ENCODE measurements around the gene TSGA10IP. TPM values are rescaled to one million over a fixed set of nuclear protein-coding genes. Genes with fewer than 3 reads are reported as not detected.

The TSGA10IP gene
- total RNA-seq, 1 experiment from 2014 or later = 3.4 TPM

DNA sequence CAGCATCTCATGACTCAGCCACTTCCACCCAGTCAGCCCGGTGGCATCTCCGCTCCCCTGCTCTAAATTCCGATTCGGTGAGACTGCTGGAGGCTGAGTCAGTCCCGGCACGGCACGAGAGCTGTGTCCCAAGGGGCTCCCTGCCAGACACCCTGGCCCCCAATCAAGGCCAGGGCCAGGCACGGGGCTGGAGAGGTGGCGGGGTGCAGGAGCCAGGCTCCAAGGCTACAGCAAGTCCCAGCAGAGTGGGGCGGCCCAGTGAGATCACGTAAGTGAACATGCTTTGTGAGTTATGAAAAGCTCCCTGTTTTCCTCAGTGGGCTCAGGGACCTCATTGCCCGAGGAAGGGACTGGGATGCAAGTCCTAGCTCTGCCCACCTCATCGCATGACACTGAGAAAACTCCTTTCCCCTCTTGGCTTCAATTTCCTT lies 29.4 kb upstream of the TSGA10IP start (continued):
- TF ChIP-seq, protein P1, sequence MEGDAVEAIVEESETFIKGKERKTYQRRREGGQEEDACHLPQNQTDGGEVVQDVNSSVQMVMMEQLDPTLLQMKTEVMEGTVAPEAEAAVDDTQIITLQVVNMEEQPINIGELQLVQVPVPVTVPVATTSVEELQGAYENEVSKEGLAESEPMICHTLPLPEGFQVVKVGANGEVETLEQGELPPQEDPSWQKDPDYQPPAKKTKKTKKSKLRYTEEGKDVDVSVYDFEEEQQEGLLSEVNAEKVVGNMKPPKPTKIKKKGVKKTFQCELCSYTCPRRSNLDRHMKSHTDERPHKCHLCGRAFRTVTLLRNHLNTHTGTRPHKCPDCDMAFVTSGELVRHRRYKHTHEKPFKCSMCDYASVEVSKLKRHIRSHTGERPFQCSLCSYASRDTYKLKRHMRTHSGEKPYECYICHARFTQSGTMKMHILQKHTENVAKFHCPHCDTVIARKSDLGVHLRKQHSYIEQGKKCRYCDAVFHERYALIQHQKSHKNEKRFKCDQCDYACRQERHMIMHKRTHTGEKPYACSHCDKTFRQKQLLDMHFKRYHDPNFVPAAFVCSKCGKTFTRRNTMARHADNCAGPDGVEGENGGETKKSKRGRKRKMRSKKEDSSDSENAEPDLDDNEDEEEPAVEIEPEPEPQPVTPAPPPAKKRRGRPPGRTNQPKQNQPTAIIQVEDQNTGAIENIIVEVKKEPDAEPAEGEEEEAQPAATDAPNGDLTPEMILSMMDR (IDR thresholded peaks at IDR 0.05) = no peak
- TF ChIP-seq ATF1 (CRISPR knock-in tag; IDR thresholded peaks at IDR 0.05) (no peak), ZNF232 (CRISPR knock-in tag; IDR thresholded peaks at IDR 0.05) (no peak), KAT7 (CRISPR knock-in tag; IDR thresholded peaks at IDR 0.05; ENCODE audit: borderline replicate concordance) (no peak)
- TF ChIP-seq, protein P2, sequence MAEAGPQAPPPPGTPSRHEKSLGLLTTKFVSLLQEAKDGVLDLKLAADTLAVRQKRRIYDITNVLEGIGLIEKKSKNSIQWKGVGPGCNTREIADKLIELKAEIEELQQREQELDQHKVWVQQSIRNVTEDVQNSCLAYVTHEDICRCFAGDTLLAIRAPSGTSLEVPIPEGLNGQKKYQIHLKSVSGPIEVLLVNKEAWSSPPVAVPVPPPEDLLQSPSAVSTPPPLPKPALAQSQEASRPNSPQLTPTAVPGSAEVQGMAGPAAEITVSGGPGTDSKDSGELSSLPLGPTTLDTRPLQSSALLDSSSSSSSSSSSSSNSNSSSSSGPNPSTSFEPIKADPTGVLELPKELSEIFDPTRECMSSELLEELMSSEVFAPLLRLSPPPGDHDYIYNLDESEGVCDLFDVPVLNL (CRISPR knock-in tag; IDR thresholded peaks at IDR 0.05; ENCODE audit: borderline replicate concordance, low read depth) = no peak

DNA sequence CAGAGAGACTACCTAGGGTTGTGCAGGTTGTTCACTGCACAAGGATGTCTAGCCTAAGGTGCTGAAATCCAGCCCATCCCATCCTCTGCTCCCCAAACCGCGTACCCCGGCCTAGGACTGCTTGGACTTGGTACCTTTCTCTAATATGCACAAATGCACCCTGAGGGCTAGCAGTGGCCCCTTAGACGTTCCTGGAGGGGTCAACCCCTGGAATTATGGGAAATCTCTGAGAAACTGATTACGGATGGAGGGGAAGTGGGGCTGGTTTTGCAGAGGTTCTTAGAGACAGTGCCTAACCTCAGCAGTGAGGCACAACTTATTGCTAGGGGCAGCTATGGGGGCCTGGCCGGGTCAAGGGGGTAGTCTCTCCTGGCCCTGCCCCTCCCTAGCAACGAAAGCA lies 28.9 kb upstream of the TSGA10IP start:
- Mint-ChIP-seq H3K36me3 (no peaks in the 10 kb centered on the region), H3K27ac (no peak overlapping the region), H3K4me3 (peak overlapping the region; percentile 50), H3K4me1 (peaks cover 23% of the 10 kb centered on the region), H3K9me3 (no peaks in the 10 kb centered on the region), H3K27me3 (ENCODE audit: low read depth) (peaks cover 6% of the 10 kb centered on the region)
- POLR2A ChIA-PET = interaction anchor here (0.6 to 1.1 kb wide), 3 partner anchors 30 to 57 kb away, joined by 3 read pairs; partner anchors contain the start of gene MUS81
- DNase-seq (ENCODE audit: low spot score) (no peak), ATAC-seq (no peak)
- CTCF ChIA-PET = interaction anchor here (0.6 to 2.6 kb wide), 3 partner anchors 25 to 246 kb away, joined by 5 to 9 read pairs (median 5); partner anchors contain the start of gene CCDC85B
- no peak for TF ChIP-seq NFATC4 (CRISPR knock-in tag; IDR thresholded peaks at IDR 0.05)
- no peak for TF ChIP-seq RELA (CRISPR knock-in tag; IDR thresholded peaks at IDR 0.05; ENCODE audit: borderline replicate concordance)
- TF ChIP-seq, protein P3, sequence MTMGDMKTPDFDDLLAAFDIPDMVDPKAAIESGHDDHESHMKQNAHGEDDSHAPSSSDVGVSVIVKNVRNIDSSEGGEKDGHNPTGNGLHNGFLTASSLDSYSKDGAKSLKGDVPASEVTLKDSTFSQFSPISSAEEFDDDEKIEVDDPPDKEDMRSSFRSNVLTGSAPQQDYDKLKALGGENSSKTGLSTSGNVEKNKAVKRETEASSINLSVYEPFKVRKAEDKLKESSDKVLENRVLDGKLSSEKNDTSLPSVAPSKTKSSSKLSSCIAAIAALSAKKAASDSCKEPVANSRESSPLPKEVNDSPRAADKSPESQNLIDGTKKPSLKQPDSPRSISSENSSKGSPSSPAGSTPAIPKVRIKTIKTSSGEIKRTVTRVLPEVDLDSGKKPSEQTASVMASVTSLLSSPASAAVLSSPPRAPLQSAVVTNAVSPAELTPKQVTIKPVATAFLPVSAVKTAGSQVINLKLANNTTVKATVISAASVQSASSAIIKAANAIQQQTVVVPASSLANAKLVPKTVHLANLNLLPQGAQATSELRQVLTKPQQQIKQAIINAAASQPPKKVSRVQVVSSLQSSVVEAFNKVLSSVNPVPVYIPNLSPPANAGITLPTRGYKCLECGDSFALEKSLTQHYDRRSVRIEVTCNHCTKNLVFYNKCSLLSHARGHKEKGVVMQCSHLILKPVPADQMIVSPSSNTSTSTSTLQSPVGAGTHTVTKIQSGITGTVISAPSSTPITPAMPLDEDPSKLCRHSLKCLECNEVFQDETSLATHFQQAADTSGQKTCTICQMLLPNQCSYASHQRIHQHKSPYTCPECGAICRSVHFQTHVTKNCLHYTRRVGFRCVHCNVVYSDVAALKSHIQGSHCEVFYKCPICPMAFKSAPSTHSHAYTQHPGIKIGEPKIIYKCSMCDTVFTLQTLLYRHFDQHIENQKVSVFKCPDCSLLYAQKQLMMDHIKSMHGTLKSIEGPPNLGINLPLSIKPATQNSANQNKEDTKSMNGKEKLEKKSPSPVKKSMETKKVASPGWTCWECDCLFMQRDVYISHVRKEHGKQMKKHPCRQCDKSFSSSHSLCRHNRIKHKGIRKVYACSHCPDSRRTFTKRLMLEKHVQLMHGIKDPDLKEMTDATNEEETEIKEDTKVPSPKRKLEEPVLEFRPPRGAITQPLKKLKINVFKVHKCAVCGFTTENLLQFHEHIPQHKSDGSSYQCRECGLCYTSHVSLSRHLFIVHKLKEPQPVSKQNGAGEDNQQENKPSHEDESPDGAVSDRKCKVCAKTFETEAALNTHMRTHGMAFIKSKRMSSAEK (CRISPR knock-in tag; IDR thresholded peaks at IDR 0.05; ENCODE audit: borderline replicate concordance) = no peak
- TF ChIP-seq, protein P4, sequence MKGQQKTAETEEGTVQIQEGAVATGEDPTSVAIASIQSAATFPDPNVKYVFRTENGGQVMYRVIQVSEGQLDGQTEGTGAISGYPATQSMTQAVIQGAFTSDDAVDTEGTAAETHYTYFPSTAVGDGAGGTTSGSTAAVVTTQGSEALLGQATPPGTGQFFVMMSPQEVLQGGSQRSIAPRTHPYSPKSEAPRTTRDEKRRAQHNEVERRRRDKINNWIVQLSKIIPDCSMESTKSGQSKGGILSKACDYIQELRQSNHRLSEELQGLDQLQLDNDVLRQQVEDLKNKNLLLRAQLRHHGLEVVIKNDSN (CRISPR knock-in tag; IDR thresholded peaks at IDR 0.05) = no peak
- TF ChIP-seq, protein P5, sequence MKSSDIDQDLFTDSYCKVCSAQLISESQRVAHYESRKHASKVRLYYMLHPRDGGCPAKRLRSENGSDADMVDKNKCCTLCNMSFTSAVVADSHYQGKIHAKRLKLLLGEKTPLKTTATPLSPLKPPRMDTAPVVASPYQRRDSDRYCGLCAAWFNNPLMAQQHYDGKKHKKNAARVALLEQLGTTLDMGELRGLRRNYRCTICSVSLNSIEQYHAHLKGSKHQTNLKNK (CRISPR knock-in tag; IDR thresholded peaks at IDR 0.05) = no peak
- TF ChIP-seq, protein P6, sequence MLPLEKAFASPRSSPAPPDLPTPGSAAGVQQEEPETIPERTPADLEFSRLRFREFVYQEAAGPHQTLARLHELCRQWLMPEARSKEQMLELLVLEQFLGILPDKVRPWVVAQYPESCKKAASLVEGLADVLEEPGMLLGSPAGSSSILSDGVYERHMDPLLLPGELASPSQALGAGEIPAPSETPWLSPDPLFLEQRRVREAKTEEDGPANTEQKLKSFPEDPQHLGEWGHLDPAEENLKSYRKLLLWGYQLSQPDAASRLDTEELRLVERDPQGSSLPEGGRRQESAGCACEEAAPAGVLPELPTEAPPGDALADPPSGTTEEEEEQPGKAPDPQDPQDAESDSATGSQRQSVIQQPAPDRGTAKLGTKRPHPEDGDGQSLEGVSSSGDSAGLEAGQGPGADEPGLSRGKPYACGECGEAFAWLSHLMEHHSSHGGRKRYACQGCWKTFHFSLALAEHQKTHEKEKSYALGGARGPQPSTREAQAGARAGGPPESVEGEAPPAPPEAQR (CRISPR knock-in tag; IDR thresholded peaks at IDR 0.05) = no peak
- TF ChIP-seq TCF7 (CRISPR knock-in tag; IDR thresholded peaks at IDR 0.05; ENCODE audit: low read depth) = no peak
- TF ChIP-seq, protein P7, sequence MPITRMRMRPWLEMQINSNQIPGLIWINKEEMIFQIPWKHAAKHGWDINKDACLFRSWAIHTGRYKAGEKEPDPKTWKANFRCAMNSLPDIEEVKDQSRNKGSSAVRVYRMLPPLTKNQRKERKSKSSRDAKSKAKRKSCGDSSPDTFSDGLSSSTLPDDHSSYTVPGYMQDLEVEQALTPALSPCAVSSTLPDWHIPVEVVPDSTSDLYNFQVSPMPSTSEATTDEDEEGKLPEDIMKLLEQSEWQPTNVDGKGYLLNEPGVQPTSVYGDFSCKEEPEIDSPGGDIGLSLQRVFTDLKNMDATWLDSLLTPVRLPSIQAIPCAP (CRISPR knock-in tag; IDR thresholded peaks at IDR 0.05) = no peak
- TF ChIP-seq, protein P8, sequence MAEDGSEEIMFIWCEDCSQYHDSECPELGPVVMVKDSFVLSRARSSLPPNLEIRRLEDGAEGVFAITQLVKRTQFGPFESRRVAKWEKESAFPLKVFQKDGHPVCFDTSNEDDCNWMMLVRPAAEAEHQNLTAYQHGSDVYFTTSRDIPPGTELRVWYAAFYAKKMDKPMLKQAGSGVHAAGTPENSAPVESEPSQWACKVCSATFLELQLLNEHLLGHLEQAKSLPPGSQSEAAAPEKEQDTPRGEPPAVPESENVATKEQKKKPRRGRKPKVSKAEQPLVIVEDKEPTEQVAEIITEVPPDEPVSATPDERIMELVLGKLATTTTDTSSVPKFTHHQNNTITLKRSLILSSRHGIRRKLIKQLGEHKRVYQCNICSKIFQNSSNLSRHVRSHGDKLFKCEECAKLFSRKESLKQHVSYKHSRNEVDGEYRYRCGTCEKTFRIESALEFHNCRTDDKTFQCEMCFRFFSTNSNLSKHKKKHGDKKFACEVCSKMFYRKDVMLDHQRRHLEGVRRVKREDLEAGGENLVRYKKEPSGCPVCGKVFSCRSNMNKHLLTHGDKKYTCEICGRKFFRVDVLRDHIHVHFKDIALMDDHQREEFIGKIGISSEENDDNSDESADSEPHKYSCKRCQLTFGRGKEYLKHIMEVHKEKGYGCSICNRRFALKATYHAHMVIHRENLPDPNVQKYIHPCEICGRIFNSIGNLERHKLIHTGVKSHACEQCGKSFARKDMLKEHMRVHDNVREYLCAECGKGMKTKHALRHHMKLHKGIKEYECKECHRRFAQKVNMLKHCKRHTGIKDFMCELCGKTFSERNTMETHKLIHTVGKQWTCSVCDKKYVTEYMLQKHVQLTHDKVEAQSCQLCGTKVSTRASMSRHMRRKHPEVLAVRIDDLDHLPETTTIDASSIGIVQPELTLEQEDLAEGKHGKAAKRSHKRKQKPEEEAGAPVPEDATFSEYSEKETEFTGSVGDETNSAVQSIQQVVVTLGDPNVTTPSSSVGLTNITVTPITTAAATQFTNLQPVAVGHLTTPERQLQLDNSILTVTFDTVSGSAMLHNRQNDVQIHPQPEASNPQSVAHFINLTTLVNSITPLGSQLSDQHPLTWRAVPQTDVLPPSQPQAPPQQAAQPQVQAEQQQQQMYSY (CRISPR knock-in tag; IDR thresholded peaks at IDR 0.05) = no peak
- no peak for TF ChIP-seq NFYB (CRISPR knock-in tag; conservative IDR thresholded peaks at IDR 0.05; ENCODE audit: low read depth)
- TF ChIP-seq RORB (CRISPR knock-in tag; IDR thresholded peaks at IDR 0.05) = no peak
- no peak for TF ChIP-seq NR2C2 (CRISPR knock-in tag; IDR thresholded peaks at IDR 0.05)
- TF ChIP-seq, protein P9, sequence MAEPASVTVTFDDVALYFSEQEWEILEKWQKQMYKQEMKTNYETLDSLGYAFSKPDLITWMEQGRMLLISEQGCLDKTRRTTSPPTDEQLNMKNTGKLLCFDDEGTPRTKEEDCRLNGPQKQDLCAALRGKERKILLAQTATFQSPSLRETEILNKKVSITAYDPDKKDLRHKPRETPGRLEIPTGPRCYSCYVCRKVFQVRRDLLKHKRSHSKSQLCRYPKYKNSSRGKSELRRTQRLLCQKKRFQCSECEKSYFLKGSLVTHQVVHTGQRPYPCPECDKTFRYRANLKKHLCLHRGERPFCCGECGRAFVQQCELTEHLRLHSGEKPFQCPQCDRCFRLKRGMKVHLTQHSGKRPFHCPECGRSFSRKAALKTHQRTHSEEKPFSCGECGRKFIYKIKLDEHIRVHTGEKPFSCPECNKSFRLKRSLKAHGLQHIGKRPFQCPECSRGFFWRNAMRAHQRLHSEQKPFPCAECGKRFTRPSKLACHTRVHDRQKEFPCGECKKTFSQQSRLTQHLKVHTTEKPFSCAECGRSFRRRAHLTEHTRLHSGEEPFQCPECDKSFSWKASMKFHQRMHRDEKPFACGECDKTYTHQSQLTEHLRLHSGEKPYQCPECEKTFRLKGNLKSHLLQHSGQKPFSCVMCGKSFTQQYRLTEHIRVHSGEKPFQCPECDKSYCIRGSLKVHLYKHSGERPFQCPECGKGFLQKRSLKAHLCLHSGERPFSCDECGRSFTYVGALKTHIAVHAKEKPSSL (CRISPR knock-in tag; conservative IDR thresholded peaks at IDR 0.05) = no peak
